GM19463 (cell line): Measurements from ENCODE around the gene PAQR6.

Experiments
- ATAC-seq: cut with Tn5 transposase; IDR thresholded peaks from one replicate; pipeline ENCODE4 v1.9.1; 2021; ENCODE audit warnings: mild to moderate bottlenecking, moderate library complexity; ENCODE audit not compliant: unreplicated experiment

Gene PAQR6

GRCh38 chr1:156200044-156200443 lies 47.8 kb downstream of the PAQR6 start:
- no peak for ATAC-seq

- peak; percentile 60 for ATAC-seq
Observed at GRCh38 chr1:156198831-156199349, 49.0 kb downstream of the PAQR6 start.

GRCh38 chr1:156196445-156196844 lies 51.4 kb downstream of the PAQR6 start:
- no peak for ATAC-seq

GRCh38 chr1:156195853-156196252 lies 52.0 kb downstream of the PAQR6 start:
- no peak for ATAC-seq

GRCh38 chr1:156194300-156194652 lies 53.6 kb downstream of the PAQR6 start:
- ATAC-seq: no peak

- ATAC-seq: peak; percentile 96
Observed at GRCh38 chr1:156193488-156194299, 54.2 kb downstream of the PAQR6 start, which contains the start of gene SLC25A44. Gene SLC25A44 (plus strand): TSS chr1:156194104. CDS start chr1:156199848, 5,744 bp downstream.
